ENCODE results near the gene B3GNT7. TPM values are rescaled to one million over a fixed set of nuclear protein-coding genes. Genes with fewer than 3 reads are reported as not detected.

B3GNT7 gene
- total RNA-seq, 1 experiment from 2014 or later = 6.1 TPM

- Histone ChIP-seq H4K20me1 (ENCODE audit: insufficient read depth) (no peaks in the 10 kb centered on the region), H3K4me1 (ENCODE audit: control insufficient read depth in 1 of 2, insufficient read depth in 2 of 2, low read length in 2 of 2) (peaks cover 0 to 13% of the 10 kb centered on the region in 2 experiments; a peak in 1 of 4 replicates), H3K9me2 (ENCODE audit: insufficient read depth) (no peaks in the 10 kb centered on the region), H3K4me3 (replicated peaks in 1 of 2; ENCODE audit: low read depth in 1 of 2, low read length in 2 of 2) (no peak overlapping the region), H3K9me3 (ENCODE audit: control insufficient read depth in 1 of 2, insufficient read depth in 1 of 2, low read depth in 1 of 2, low read length in 2 of 2) (peaks cover 6 to 14% of the 10 kb centered on the region in 2 experiments; a peak in 2 of 4 replicates), H3K27me3 (ENCODE audit: insufficient read depth, low read length) (no peaks in the 10 kb centered on the region), H3K9ac (ENCODE audit: low read length) (no peak overlapping the region), H3K36me3 (ENCODE audit: control insufficient read depth in 1 of 2, insufficient read depth in 2 of 2, low read length in 2 of 2) (no peaks in the 10 kb centered on the region), H3K4me2 (ENCODE audit: low read length) (no peak overlapping the region), H3K27ac (ENCODE audit: low read depth, low read length) (no peak overlapping the region), H3K79me2 (ENCODE audit: insufficient read depth, low read length) (no peaks in the 10 kb centered on the region), H2AFZ (ENCODE audit: low read depth, low read length, poor library complexity, severe bottlenecking) (no peak overlapping the region)
- TF ChIP-seq RAD21 (IDR thresholded peaks at IDR 0.05; ENCODE audit: low read depth) (no peak), CEBPB (IDR thresholded peaks at IDR 0.05; ENCODE audit: low read depth) (no peak), CTCF (IDR thresholded peaks at IDR 0.05 in 2 of 3, conservative IDR thresholded peaks at IDR 0.05 in 1 of 3; ENCODE audit: borderline replicate concordance in 1 of 3, insufficient read depth in 1 of 3, low read depth in 2 of 3, low read length in 2 of 3) (peak; percentile 20 to 81 (median 69); a peak in 5 of 6 replicates), CBX3 (IDR thresholded peaks at IDR 0.05; ENCODE audit: low read depth) (peak; percentile 90)
- intact Hi-C loops (cut with micrococcal nuclease) = loop anchor here (5.0 kb wide), 1 partner anchor 183 kb away; no protein-coding TSS in a partner anchor
- ChIA-PET RAD21 (ENCODE audit: low non-redundant PET in 1 of 2, low total read pairs in 2 of 2, uncharacterized antibody in 2 of 2, unreplicated experiment in 2 of 2) (no interaction called here), POLR2A (no interaction called here), CTCF (no interaction called here)
- no TSS peak for BruUV-seq (replicated peaks)
- ATAC-seq (no peak), DNase-seq (ENCODE audit: low read depth, low spot score) (no peak)
Observed at GRCh38 chr2:231410293-231411004, 14.9 kb downstream of the B3GNT7 start.

GRCh38 chr2:231411237-231411636 lies 15.7 kb downstream of the B3GNT7 start:
- H3K9me3 ChIP-seq (ENCODE audit: control insufficient read depth in 1 of 2, insufficient read depth in 1 of 2, low read depth in 1 of 2, low read length in 2 of 2) = peaks cover 6 to 14% of the 10 kb centered on the region in 2 experiments; a peak in 2 of 4 replicates
- no peak overlapping the region for H3K9ac ChIP-seq (ENCODE audit: low read length)
- peak overlapping the region; percentile 88 for H3K4me2 ChIP-seq (ENCODE audit: low read length)
- ATAC-seq (no peak), DNase-seq (ENCODE audit: low read depth, low spot score) (no peak)
- H3K4me1 ChIP-seq (ENCODE audit: control insufficient read depth in 1 of 2, insufficient read depth in 2 of 2, low read length in 2 of 2) = peaks cover 0 to 13% of the 10 kb centered on the region in 2 experiments; a peak in 1 of 4 replicates
- CTCF ChIA-PET = no interaction called here
- no peak overlapping the region for H3K27ac ChIP-seq (ENCODE audit: low read depth, low read length)
- RAD21 ChIA-PET (ENCODE audit: low non-redundant PET in 1 of 2, low total read pairs in 2 of 2, uncharacterized antibody in 2 of 2, unreplicated experiment in 2 of 2) = no interaction called here
- no peaks in the 10 kb centered on the region for H3K79me2 ChIP-seq (ENCODE audit: insufficient read depth, low read length)
- H4K20me1 ChIP-seq (ENCODE audit: insufficient read depth) = no peaks in the 10 kb centered on the region
- POLR2A ChIA-PET = no interaction called here
- H3K36me3 ChIP-seq (ENCODE audit: control insufficient read depth in 1 of 2, insufficient read depth in 2 of 2, low read length in 2 of 2) = no peaks in the 10 kb centered on the region
- no peak overlapping the region; a peak in 1 of 4 replicates for H3K4me3 ChIP-seq (replicated peaks in 1 of 2; ENCODE audit: low read depth in 1 of 2, low read length in 2 of 2)
- no TSS peak for BruUV-seq (replicated peaks)
- intact Hi-C loops (cut with micrococcal nuclease) = loop anchor here (5.0 kb wide), 1 partner anchor 184 kb away; no protein-coding TSS in a partner anchor
- no peaks in the 10 kb centered on the region for H3K9me2 ChIP-seq (ENCODE audit: insufficient read depth)
- H3K27me3 ChIP-seq (ENCODE audit: insufficient read depth, low read length) = no peaks in the 10 kb centered on the region
- peak overlapping the region; percentile 19 for H2AFZ ChIP-seq (ENCODE audit: low read depth, low read length, poor library complexity, severe bottlenecking)
- no peak for TF ChIP-seq RAD21 (IDR thresholded peaks at IDR 0.05; ENCODE audit: low read depth)
- TF ChIP-seq SRF (IDR thresholded peaks at IDR 0.05; ENCODE audit: low read depth) = no peak
- TF ChIP-seq POLR2AphosphoS5 (IDR thresholded peaks at IDR 0.05; ENCODE audit: low read depth, low read length) = no peak
- no peak for TF ChIP-seq EZH2phosphoT487 (IDR thresholded peaks at IDR 0.05; ENCODE audit: borderline replicate concordance)
- TF ChIP-seq ATF3 (IDR thresholded peaks at IDR 0.05) = no peak
- TF ChIP-seq JUND (IDR thresholded peaks at IDR 0.05) = no peak
- TF ChIP-seq MAX (IDR thresholded peaks at IDR 0.05) = no peak
- no peak for TF ChIP-seq ZFX (IDR thresholded peaks at IDR 0.05)
- no peak for TF ChIP-seq SIN3A (IDR thresholded peaks at IDR 0.05; ENCODE audit: low read depth)
- no peak for TF ChIP-seq CTCF (IDR thresholded peaks at IDR 0.05 in 2 of 3, conservative IDR thresholded peaks at IDR 0.05 in 1 of 3; ENCODE audit: borderline replicate concordance in 1 of 3, insufficient read depth in 1 of 3, low read depth in 2 of 3, low read length in 2 of 3)
